Measurements from ENCODE around the gene C4orf54. TPM values are rescaled to one million over a fixed set of nuclear protein-coding genes. Genes with fewer than 3 reads are reported as not detected.

The C4orf54 gene
- total and polyA plus RNA-seq, 2 of the 8 experiments (the other 6 are each of a cell fraction or from before 2014, with no cell fraction given) = not detected

DNA sequence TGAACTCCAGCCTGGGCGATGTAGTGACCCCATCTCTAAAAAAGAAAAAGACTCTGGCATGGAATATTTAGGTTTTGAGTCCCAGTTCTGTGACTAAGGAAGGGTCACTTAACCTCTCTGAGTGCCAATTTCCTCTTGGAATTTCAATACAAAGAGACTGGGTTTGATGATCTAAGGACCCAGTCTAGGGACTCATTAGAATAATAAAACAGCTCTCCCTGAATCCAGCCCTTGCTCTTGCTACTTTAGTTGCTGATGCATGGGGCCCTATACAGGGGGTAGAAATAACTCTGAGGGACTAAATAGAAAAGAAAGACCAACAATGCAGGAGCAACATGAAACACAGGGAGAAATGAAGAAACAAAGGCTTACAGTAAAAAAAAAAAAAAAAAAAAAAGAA, 12.6 kb downstream of the C4orf54 start (continued):
- TF ChIP-seq ASH2L (IDR thresholded peaks at IDR 0.05; ENCODE audit: low read length) (peak; percentile 25), RBBP5 (IDR thresholded peaks at IDR 0.05; ENCODE audit: borderline replicate concordance, low read depth, low read length) (no peak), CREB1 (IDR thresholded peaks at IDR 0.05) (no peak), CBX5 (IDR thresholded peaks at IDR 0.05; ENCODE audit: low read depth, low read length) (no peak), CHD2 (IDR thresholded peaks at IDR 0.05; ENCODE audit: low read length) (no peak), CHD1 (IDR thresholded peaks at IDR 0.05; ENCODE audit: low read depth, low read length) (no peak), RNF2 (IDR thresholded peaks at IDR 0.05; ENCODE audit: borderline replicate concordance, low read depth, low read length, missing control alignments, poor library complexity, severe bottlenecking) (no peak), SIN3A (conservative IDR thresholded peaks at IDR 0.05 in 1 of 2, IDR thresholded peaks at IDR 0.05 in 1 of 2; ENCODE audit: low read depth in 1 of 2, low read length in 2 of 2) (no peak), NANOG (IDR thresholded peaks at IDR 0.05; ENCODE audit: insufficient read depth, low read depth, low read length, poor library complexity, severe bottlenecking) (peak; percentile 89), TBP (IDR thresholded peaks at IDR 0.05; ENCODE audit: low read depth, low read length) (no peak), SIX5 (IDR thresholded peaks at IDR 0.05; ENCODE audit: low read depth, low read length) (no peak), BACH1 (IDR thresholded peaks at IDR 0.05; ENCODE audit: low read length) (no peak), GTF2F1 (IDR thresholded peaks at IDR 0.05; ENCODE audit: borderline replicate concordance, low read depth, low read length) (no peak), BCL11A (IDR thresholded peaks at IDR 0.05; ENCODE audit: low read depth in 2 of 2, low read length in 2 of 2) (no peak), EP300 (IDR thresholded peaks at IDR 0.05; ENCODE audit: borderline replicate concordance in 1 of 2, low read depth in 2 of 2, low read length in 2 of 2) (peak in 1 of 2 experiments; percentile 19; a peak in 1 of 3 replicates), TAF7 (optimal IDR thresholded peaks at IDR 0.05; ENCODE audit: borderline replicate concordance, low read depth, low read length) (no peak), KDM5A (IDR thresholded peaks at IDR 0.05; ENCODE audit: low read length) (no peak), SP2 (IDR thresholded peaks at IDR 0.05; ENCODE audit: low read length) (no peak), HDAC6 (IDR thresholded peaks at IDR 0.05; ENCODE audit: low read depth, low read length) (no peak), SP1 (IDR thresholded peaks at IDR 0.05; ENCODE audit: low read depth, low read length) (peak; percentile 86)
- TF ChIP-seq, protein P1, sequence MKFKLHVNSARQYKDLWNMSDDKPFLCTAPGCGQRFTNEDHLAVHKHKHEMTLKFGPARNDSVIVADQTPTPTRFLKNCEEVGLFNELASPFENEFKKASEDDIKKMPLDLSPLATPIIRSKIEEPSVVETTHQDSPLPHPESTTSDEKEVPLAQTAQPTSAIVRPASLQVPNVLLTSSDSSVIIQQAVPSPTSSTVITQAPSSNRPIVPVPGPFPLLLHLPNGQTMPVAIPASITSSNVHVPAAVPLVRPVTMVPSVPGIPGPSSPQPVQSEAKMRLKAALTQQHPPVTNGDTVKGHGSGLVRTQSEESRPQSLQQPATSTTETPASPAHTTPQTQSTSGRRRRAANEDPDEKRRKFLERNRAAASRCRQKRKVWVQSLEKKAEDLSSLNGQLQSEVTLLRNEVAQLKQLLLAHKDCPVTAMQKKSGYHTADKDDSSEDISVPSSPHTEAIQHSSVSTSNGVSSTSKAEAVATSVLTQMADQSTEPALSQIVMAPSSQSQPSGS (IDR thresholded peaks at IDR 0.05; ENCODE audit: low read length) = no peak
- TF ChIP-seq, protein P2, sequence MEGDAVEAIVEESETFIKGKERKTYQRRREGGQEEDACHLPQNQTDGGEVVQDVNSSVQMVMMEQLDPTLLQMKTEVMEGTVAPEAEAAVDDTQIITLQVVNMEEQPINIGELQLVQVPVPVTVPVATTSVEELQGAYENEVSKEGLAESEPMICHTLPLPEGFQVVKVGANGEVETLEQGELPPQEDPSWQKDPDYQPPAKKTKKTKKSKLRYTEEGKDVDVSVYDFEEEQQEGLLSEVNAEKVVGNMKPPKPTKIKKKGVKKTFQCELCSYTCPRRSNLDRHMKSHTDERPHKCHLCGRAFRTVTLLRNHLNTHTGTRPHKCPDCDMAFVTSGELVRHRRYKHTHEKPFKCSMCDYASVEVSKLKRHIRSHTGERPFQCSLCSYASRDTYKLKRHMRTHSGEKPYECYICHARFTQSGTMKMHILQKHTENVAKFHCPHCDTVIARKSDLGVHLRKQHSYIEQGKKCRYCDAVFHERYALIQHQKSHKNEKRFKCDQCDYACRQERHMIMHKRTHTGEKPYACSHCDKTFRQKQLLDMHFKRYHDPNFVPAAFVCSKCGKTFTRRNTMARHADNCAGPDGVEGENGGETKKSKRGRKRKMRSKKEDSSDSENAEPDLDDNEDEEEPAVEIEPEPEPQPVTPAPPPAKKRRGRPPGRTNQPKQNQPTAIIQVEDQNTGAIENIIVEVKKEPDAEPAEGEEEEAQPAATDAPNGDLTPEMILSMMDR (IDR thresholded peaks at IDR 0.05; ENCODE audit: control extremely low read depth in 1 of 3, insufficient read depth in 1 of 3, low read depth in 1 of 3, low read length in 3 of 3) = no peak
